GM12878 (cell line): ENCODE results near the gene PAQR7. TPM values are rescaled to one million over a fixed set of nuclear protein-coding genes. Genes with fewer than 3 reads are reported as not detected.

ENCODE experiments used
- ATAC-seq: fragments of 200-7000 bp; cut with Tn5 transposase; 3 replicates; pipeline ENCODE4 v1.9.1; 2020; ENCODE audit warnings: mild to moderate bottlenecking, moderate library complexity
- BruUV-seq: library from RNA; stranded (reverse); fragments of 400-500 nt; replicated peaks from 2 replicates; lab custom pipeline; 2021; lab: Mats Ljungman, UMichigan
- CTCF ChIA-PET: fragments of 300-600 bp; sonication (Branson Sonifier 250); formaldehyde crosslinking; extraction: SDS; loops from one replicate; lab custom pipeline; 2021; ENCODE audit warnings: inconsistent platforms; lab: Yijun Ruan, JAX
- POLR2A ChIA-PET: fragments of 350-600 bp; formaldehyde crosslinking; extraction: SDS; loops from one replicate; lab custom pipeline; 2021; ENCODE audit warnings: inconsistent platforms; lab: Charles Lee
- RAD21 ChIA-PET: fragments of 300-600 bp; sonication (Branson Sonifier 250); formaldehyde crosslinking; loops from one replicate; lab custom pipeline; 2023; ENCODE audit warnings: antibody characterized with exemption; ENCODE audit not compliant: unreplicated experiment; lab: Charles Lee
- SMC1A ChIA-PET: fragments of 300-600 bp; sonication (Branson Sonifier 250); formaldehyde crosslinking; loops from one replicate; lab custom pipeline; 2023; ENCODE audit not compliant: unreplicated experiment, uncharacterized antibody; lab: Charles Lee
- DNase-seq: peaks from one replicate; pipeline ENCODE4 v3.0.0-alpha.2; 2011; ENCODE audit warnings: low read depth, low spot score
- FAIRE-seq: peaks from 3 replicates; lab custom pipeline; 2011; peaks lifted over from hg19 to GRCh38; lab: Jason Lieb, UNC
- H2AFZ ChIP-seq: 2 replicates; pipeline ENCODE4 v1.6.0; 2011; ENCODE audit warnings: low read depth, low read length, control low read depth; ENCODE audit not compliant: control insufficient read depth
- H3K27ac ChIP-seq: 2 replicates; pipeline ENCODE4 v1.5.1; 2011; ENCODE audit warnings: control low read depth; ENCODE audit not compliant: control insufficient read depth, insufficient read depth
- H3K27me3 ChIP-seq, 2 experiments: replicated peaks in 1 of 2; 2 replicates each; pipeline versions ENCODE4 v1.6.0 to v1.6.1; 2011; ENCODE audit warnings: low read length in 1 of 2; ENCODE audit not compliant: control insufficient read depth in 2 of 2, insufficient read depth in 2 of 2
- H3K36me3 ChIP-seq, 2 experiments: 2 replicates each; pipeline ENCODE4 v1.5.1; 2011; ENCODE audit warnings: low read length in 1 of 2; ENCODE audit not compliant: control insufficient read depth in 2 of 2, insufficient read depth in 2 of 2
- H3K4me1 ChIP-seq: 2 replicates; pipeline ENCODE4 v1.6.1; 2011; ENCODE audit warnings: mild to moderate bottlenecking, low read length, moderate library complexity, mixed read lengths; ENCODE audit not compliant: control insufficient read depth, insufficient read depth
- H3K4me2 ChIP-seq: 2 replicates; pipeline ENCODE4 v1.6.0; 2011; ENCODE audit warnings: control low read depth; ENCODE audit not compliant: control insufficient read depth, insufficient read depth
- H3K4me3 ChIP-seq: fragments of 200-600 bp; sonication (generic); 2 replicates; pipeline ENCODE4 v1.5.1; 2016
- H3K79me2 ChIP-seq: 2 replicates; pipeline ENCODE4 v1.6.0; 2011; ENCODE audit warnings: low read length; ENCODE audit not compliant: control insufficient read depth, insufficient read depth
- H3K9ac ChIP-seq: 2 replicates; pipeline ENCODE4 v1.8.0; 2011; ENCODE audit warnings: low read length, control low read depth, mixed read lengths; ENCODE audit not compliant: control insufficient read depth, insufficient read depth
- H3K9me3 ChIP-seq: replicated peaks from 3 replicates; pipeline ENCODE4 v1.5.1; 2011; ENCODE audit warnings: mild to moderate bottlenecking, low read length; ENCODE audit not compliant: control insufficient read depth, insufficient read depth
- H4K20me1 ChIP-seq: 2 replicates; pipeline ENCODE4 v1.6.0; 2011; ENCODE audit not compliant: control insufficient read depth, insufficient read depth
- CREB1 ChIP-seq: IDR thresholded peaks from 2 replicates; pipeline ENCODE4 v1.6.1; 2012; ENCODE audit warnings: low read depth, mild to moderate bottlenecking, inconsistent platforms
- DPF2 ChIP-seq: fragments of 450-650 bp; IDR thresholded peaks from 2 replicates; pipeline ENCODE4 v1.6.1; 2017; ENCODE audit warnings: mild to moderate bottlenecking
- ETV6 ChIP-seq, 2 experiments: fragments of 450-650 bp in 1 of 2; IDR thresholded peaks in 1 of 2; conservative IDR thresholded peaks in 1 of 2; 2 replicates each; pipeline ENCODE4 v1.6.1; 2014; ENCODE audit warnings: antibody characterized with exemption in 1 of 2, borderline replicate concordance in 1 of 2, low read depth in 1 of 2, mild to moderate bottlenecking in 1 of 2, moderate library complexity in 1 of 2
- FOXM1 ChIP-seq: IDR thresholded peaks from 2 replicates; pipeline ENCODE4 v1.6.1; 2012; ENCODE audit warnings: low read depth, mild to moderate bottlenecking, inconsistent platforms, low read length, moderate library complexity
- JUNB ChIP-seq: IDR thresholded peaks from 2 replicates; pipeline ENCODE4 v1.6.1; 2016; ENCODE audit warnings: antibody characterized with exemption, mild to moderate bottlenecking
- KLF5 ChIP-seq: fragments of 450-650 bp; IDR thresholded peaks from 2 replicates; pipeline ENCODE4 v1.6.1; 2014; ENCODE audit warnings: mild to moderate bottlenecking; ENCODE audit not compliant: partially characterized antibody
- MTA3 ChIP-seq: IDR thresholded peaks from 2 replicates; pipeline ENCODE4 v1.6.1; 2012; ENCODE audit warnings: low read length, inconsistent platforms, borderline replicate concordance
- SP1 ChIP-seq: IDR thresholded peaks from one replicate; pipeline ENCODE4 v1.6.1; 2011; ENCODE audit warnings: low read depth, low read length
- SREBF1 ChIP-seq: IDR thresholded peaks from 2 replicates; pipeline ENCODE4 v1.6.1; 2012; ENCODE audit warnings: mild to moderate bottlenecking, low read length
- ZNF384 ChIP-seq: IDR thresholded peaks from 2 replicates; pipeline ENCODE4 v1.6.1; 2012; ENCODE audit warnings: low read depth, mild to moderate bottlenecking, low read length, improper control_type of control experiment, borderline replicate concordance
- WGBS: methylation state at CpG from one replicate; pipeline ENCODE4 v1.1.6; 2016; ENCODE audit warnings: low lambda C conversion rate; ENCODE audit not compliant: insufficient replicate concordance, insufficient coverage; ENCODE audit errors: missing lambda C conversion rate; 5-methylcytosine and 5-hydroxymethylcytosine counted together
- in situ Hi-C: fragments of 300-500 bp; cut with MboI; formaldehyde crosslinking; loops from 9 replicates; pipeline ENCODE4 v1.14.3; 2018; ENCODE audit warnings: mixed read lengths
- intact Hi-C: fragments of 100-400 bp; cut with micrococcal nuclease; formaldehyde crosslinking; loops from one replicate; pipeline ENCODE4 v1.14.2; 2022; ENCODE audit not compliant: unreplicated experiment
- polyA plus RNA-seq, 11 experiments: library from polyadenylated mRNA; depleted of rRNA in 4 of 11; unstranded in 6 of 11; stranded (reverse) in 5 of 11; fragments of >200 nt; fragmentation: Nextera tagmentation in 4 of 11; fragmentation: Illumina TruSeq in 1 of 11; extraction: Ambion mirVana in 4 of 11; extraction: Trizol in 1 of 11; gene quantifications; 1 replicate in 1 of 11; 2 replicates in 10 of 11; pipeline versions ENCODE4 v1.2.1 to v1.2.3, GENCODE V29; 2011 to 2016; ENCODE audit warnings: inconsistent platforms in 2 of 11, missing spikeins in 2 of 11, low read depth in 1 of 11
- total RNA-seq, 4 experiments: library from RNA; depleted of rRNA in 3 of 4; stranded (reverse); fragments of >200 nt in 3 of 4; fragmentation: Illumina TruSeq in 1 of 4; extraction: Trizol in 1 of 4; gene quantifications; 2 replicates each; pipeline versions ENCODE4 v1.2.1 to v1.2.3, GENCODE V29; 2013 to 2021

Gene PAQR7
- total and polyA plus RNA-seq, 10 of the 15 experiments (the other 5 are each of a cell fraction or from before 2014, with no cell fraction given): 1.1 to 8.8 (median 5.2) TPM

GRCh38 chr1:25863486-25864262, 11.8 kb downstream of the PAQR7 start:
- Histone ChIP-seq H3K79me2 (peaks cover 8% of the 10 kb centered on the region), H3K36me3 (no peaks in the 10 kb centered on the region), H4K20me1 (no peaks in the 10 kb centered on the region), H3K27me3 (no peaks in the 10 kb centered on the region), H3K9me3 (no peaks in the 10 kb centered on the region), H3K4me1 (peaks cover 4% of the 10 kb centered on the region; the same call in 1 of the 2 replicates), H3K4me3 (no peak overlapping the region), H3K27ac (no peak overlapping the region), H3K4me2 (no peak overlapping the region), H2AFZ (no peak overlapping the region), H3K9ac (no peak overlapping the region)
- ChIA-PET SMC1A (interaction anchor here (0.9 kb wide), 1 partner anchor 11 kb away, joined by 3 read pairs; no protein-coding TSS in a partner anchor), POLR2A (interaction anchor here (0.6 to 1.1 kb wide), 3 partner anchors 9 to 1023 kb away, joined by 3 to 6 read pairs (median 4); no protein-coding TSS in a partner anchor), RAD21 (no interaction called here), CTCF (interaction anchor here (1.3 kb wide), 1 partner anchor 32 kb away, joined by 3 read pairs; no protein-coding TSS in a partner anchor)
- TF ChIP-seq SP1: no peak
- TF ChIP-seq SREBF1: no peak
- no peak for FAIRE-seq
- ATAC-seq: no peak
- in situ Hi-C loops (no loop called here), intact Hi-C loops (no loop called here)
- WGBS: 95% methylated on average over 25 of the region's 25 CpGs
- BruUV-seq: no TSS peak
- no peak for DNase-seq

GRCh38 chr1:25862785-25863485, 12.6 kb downstream of the PAQR7 start:
- H3K4me3 ChIP-seq: no peak overlapping the region
- ChIA-PET CTCF (interaction anchor here (0.9 to 1.3 kb wide), 3 partner anchors 32 to 135 kb away, joined by 3 read pairs; partner anchors contain the start of gene PAFAH2), SMC1A (interaction anchor here (1.0 kb wide), 1 partner anchor 8 kb away, joined by 4 read pairs; no protein-coding TSS in a partner anchor), RAD21 (no interaction called here), POLR2A (interaction anchor here (0.6 to 1.2 kb wide), 2 partner anchors 11 to 1024 kb away, joined by 3 to 6 read pairs; no protein-coding TSS in a partner anchor)
- H3K9ac ChIP-seq: no peak overlapping the region
- no peak overlapping the region for H2AFZ ChIP-seq
- peaks cover 15% of the 10 kb centered on the region for H3K79me2 ChIP-seq
- H3K4me1 ChIP-seq: peaks cover 8% of the 10 kb centered on the region; the same call in 1 of the 2 replicates
- intact Hi-C loops: no loop called here
- no peak for TF ChIP-seq MTA3
- TF ChIP-seq FOXM1: no peak
- TF ChIP-seq KLF5: no peak
- no peak for TF ChIP-seq JUNB
- no peak for TF ChIP-seq ZNF384
- TF ChIP-seq CREB1: no peak
- no peak for TF ChIP-seq ETV6 (conservative IDR thresholded peaks at IDR 0.05 in 1 of 2, IDR thresholded peaks at IDR 0.05 in 1 of 2; ENCODE audit: borderline replicate concordance in 1 of 2, low read depth in 1 of 2)
- TF ChIP-seq DPF2: no peak
- over 99% methylated on average over 20 of the region's 20 CpGs for WGBS
- H3K9me3 ChIP-seq: no peaks in the 10 kb centered on the region
- in situ Hi-C loops: no loop called here
- H4K20me1 ChIP-seq: no peaks in the 10 kb centered on the region
- no peak overlapping the region for H3K4me2 ChIP-seq
- BruUV-seq: no TSS peak
- DNase-seq: no peak
- no peaks in the 10 kb centered on the region for H3K27me3 ChIP-seq
- H3K36me3 ChIP-seq: no peaks in the 10 kb centered on the region
- no peak overlapping the region for H3K27ac ChIP-seq
- ATAC-seq: no peak
- no peak for FAIRE-seq
